Right atrium auricular region (tissue), 2 donors: ENCODE data around the gene IRS2. TPM values are rescaled to one million over a fixed set of nuclear protein-coding genes. Genes with fewer than 3 reads are reported as not detected.

Source experiments
- DNase-seq: peaks from one replicate; pipeline ENCODE4 v3.0.0-alpha.2; 2019; ENCODE audit warnings: low spot score
- H3K27ac ChIP-seq, 2 donors: fragments of 200-600 bp; sonication (generic); 1 replicate in 1 of 2; 2 replicates in 1 of 2; pipeline ENCODE4 v1.5.1; 2016 to 2019
- H3K27me3 ChIP-seq, 2 donors: fragments of 200-600 bp; sonication (generic); one replicate each; pipeline versions ENCODE4 v1.5.1 to v1.6.0; 2017 to 2019
- H3K36me3 ChIP-seq: fragments of 200-600 bp; sonication (generic); one replicate; pipeline ENCODE4 v1.5.1; 2016
- H3K4me1 ChIP-seq, 2 donors: fragments of 200-600 bp; sonication (generic); one replicate each; pipeline versions ENCODE4 v1.5.1 to v1.6.0; 2017 to 2019
- H3K4me3 ChIP-seq, 2 donors: fragments of 200-600 bp; sonication (generic); 1 replicate in 1 of 2; 2 replicates in 1 of 2; pipeline ENCODE4 v1.5.1; 2017 to 2019; ENCODE audit warnings: mild to moderate bottlenecking in 1 of 2, moderate library complexity in 1 of 2
- H3K9me3 ChIP-seq, 2 donors: fragments of 200-600 bp; sonication (generic); one replicate each; pipeline ENCODE4 v1.5.1; 2019
- CTCF ChIP-seq, 2 donors: fragments of 200-600 bp; sonication (generic); IDR thresholded peaks; one replicate each; pipeline ENCODE4 v1.5.1; 2019; ENCODE audit warnings: antibody characterized with exemption in 2 of 2
- total RNA-seq, 2 donors: library from RNA; depleted of rRNA; stranded (reverse); fragments of >200 nt; gene quantifications; one replicate each; pipeline ENCODE4 v1.1.0, GENCODE V29; 2016

IRS2 gene
- total RNA-seq, 2 donors from 2014 or later: 21.2 to 57.6 TPM

- H3K4me3 ChIP-seq: no peak overlapping the region
- no peaks in the 10 kb centered on the region for H3K27me3 ChIP-seq
- DNase-seq: no peak
These were observed 66.3 kb downstream of the IRS2 start for GRCh38 chr13:109719962-109720646.

DNA sequence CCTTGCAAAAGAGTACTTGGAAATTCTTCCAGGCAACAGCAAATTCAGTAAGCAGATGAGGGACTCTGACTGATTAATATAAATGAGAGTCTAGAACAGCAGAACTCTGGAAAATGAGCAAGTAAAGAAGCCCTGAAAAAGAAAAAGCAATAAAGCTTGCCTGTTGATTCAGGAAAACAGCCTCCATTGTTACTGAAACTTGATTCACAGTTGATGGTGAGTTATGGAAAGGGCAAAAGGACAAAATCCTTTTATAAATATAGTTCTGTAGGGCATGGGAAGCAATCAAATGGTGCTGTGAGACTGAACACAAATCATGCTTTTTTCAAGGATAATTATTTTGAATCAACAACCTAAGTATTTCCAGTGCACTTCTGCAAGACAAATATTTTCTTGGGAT is 67.7 kb downstream of the IRS2 start:
- H3K27ac ChIP-seq: no peak overlapping the region
- H3K27me3 ChIP-seq: no peaks in the 10 kb centered on the region
- TF ChIP-seq CTCF (IDR thresholded peaks at IDR 0.05): no peak
- no peak for DNase-seq
- H3K4me3 ChIP-seq: no peak overlapping the region
- no peaks in the 10 kb centered on the region for H3K9me3 ChIP-seq
- no peaks in the 10 kb centered on the region for H3K4me1 ChIP-seq
- H3K36me3 ChIP-seq: no peaks in the 10 kb centered on the region

More at GRCh38 chr13:109719962-109720646, 66.3 kb downstream of the IRS2 start:
- H3K36me3 ChIP-seq: no peaks in the 10 kb centered on the region
- H3K9me3 ChIP-seq: no peaks in the 10 kb centered on the region
- TF ChIP-seq CTCF (IDR thresholded peaks at IDR 0.05): no peak
- no peak overlapping the region for H3K27ac ChIP-seq
- no peaks in the 10 kb centered on the region for H3K4me1 ChIP-seq

DNA sequence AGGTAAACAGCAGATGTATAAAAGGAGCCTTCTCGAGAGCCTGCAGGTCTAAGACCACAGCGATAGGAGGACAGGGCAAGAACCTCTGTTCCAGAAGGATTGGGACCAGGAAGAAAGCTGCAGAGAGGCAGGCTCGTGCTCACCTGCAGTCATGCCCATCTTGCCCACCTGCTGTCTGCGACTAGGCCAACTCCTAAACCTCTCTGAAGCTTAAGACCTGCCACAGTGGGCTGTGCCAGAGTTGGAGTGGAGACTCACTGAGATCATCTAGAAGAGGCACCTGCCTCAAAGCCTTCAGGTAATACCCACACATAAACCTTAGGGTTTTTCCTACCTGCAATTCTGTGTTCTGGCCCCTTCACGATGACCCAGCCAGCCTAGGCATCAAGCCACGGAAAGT is 68.7 kb downstream of the IRS2 start:
- Histone ChIP-seq H3K9me3 (no peaks in the 10 kb centered on the region), H3K27me3 (no peaks in the 10 kb centered on the region), H3K4me1 (no peaks in the 10 kb centered on the region), H3K36me3 (no peaks in the 10 kb centered on the region), H3K27ac (no peak overlapping the region), H3K4me3 (no peak overlapping the region)
- TF ChIP-seq CTCF (IDR thresholded peaks at IDR 0.05): no peak
- no peak for DNase-seq

- no peak for TF ChIP-seq CTCF (IDR thresholded peaks at IDR 0.05)
- Histone ChIP-seq H3K9me3 (no peaks in the 10 kb centered on the region), H3K4me3 (no peak overlapping the region), H3K27me3 (no peaks in the 10 kb centered on the region), H3K4me1 (no peaks in the 10 kb centered on the region), H3K36me3 (no peaks in the 10 kb centered on the region), H3K27ac (no peak overlapping the region)
- DNase-seq: peak; percentile 79
These were observed 70.5 kb downstream of the IRS2 start for GRCh38 chr13:109715902-109716301.

DNA sequence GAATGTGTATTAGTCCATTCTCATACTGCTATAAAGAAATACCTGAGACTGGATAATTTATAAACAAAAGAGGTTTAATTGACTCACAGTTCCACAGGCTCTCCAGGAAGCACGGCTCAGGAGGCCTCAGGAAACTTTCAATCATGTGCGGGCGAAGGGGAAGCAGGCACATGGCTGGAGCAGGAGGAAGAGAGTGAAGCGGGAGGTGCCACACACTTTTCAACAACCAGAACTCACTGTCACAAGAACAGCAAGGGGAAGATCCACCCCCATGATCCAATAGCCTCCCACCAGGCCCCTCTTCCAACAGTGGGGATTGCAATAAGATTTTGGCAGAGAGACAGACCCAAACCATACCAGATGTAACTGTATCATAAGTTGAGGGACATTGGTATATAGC is 72.7 kb downstream of the IRS2 start:
- no peaks in the 10 kb centered on the region for H3K4me1 ChIP-seq

More for the DNA sequence above, 72.7 kb downstream of the IRS2 start:
- Histone ChIP-seq H3K27ac (no peak overlapping the region), H3K27me3 (no peaks in the 10 kb centered on the region), H3K4me3 (no peak overlapping the region), H3K9me3 (no peaks in the 10 kb centered on the region), H3K36me3 (no peaks in the 10 kb centered on the region)
- no peak for TF ChIP-seq CTCF (IDR thresholded peaks at IDR 0.05)
- DNase-seq: no peak
